Measurements from ENCODE around the gene ZNF513.

ZNF513 gene

DNA sequence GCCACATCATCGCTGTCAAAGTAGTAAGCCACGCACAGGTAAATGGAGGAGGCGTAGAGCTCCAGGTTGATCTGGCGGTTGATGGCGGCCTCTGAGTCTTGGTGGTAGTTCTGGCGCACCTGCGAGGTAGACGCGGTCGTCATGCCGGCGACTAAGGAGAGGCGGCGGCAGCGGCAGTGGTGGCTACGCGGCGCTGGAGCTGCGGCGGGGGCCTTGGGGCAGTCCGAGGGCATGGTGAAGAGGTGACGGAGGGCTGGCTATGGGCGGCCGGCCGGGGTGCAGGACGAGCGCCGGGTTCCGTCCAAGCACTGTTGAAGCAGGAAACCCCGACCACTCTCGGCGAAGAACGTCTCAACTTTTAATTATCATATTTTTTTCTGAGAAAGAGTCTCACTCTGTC is 12.7 kb upstream of the ZNF513 start:
- Histone ChIP-seq H3K36me3 (ENCODE audit: insufficient read depth, low read length) (peaks cover 11% of the 10 kb centered on the region), H3K4me3 (no peak overlapping the region)
- no peak for TF ChIP-seq POLR2AphosphoS5 (IDR thresholded peaks at IDR 0.05; ENCODE audit: borderline replicate concordance, low read depth, low read length)
- no peak for TF ChIP-seq EZH2 (IDR thresholded peaks at IDR 0.05)
- no peak for TF ChIP-seq FOXP2 (optimal IDR thresholded peaks at IDR 0.05; ENCODE audit: control extremely low read depth, extremely low read length, insufficient read depth)

DNA sequence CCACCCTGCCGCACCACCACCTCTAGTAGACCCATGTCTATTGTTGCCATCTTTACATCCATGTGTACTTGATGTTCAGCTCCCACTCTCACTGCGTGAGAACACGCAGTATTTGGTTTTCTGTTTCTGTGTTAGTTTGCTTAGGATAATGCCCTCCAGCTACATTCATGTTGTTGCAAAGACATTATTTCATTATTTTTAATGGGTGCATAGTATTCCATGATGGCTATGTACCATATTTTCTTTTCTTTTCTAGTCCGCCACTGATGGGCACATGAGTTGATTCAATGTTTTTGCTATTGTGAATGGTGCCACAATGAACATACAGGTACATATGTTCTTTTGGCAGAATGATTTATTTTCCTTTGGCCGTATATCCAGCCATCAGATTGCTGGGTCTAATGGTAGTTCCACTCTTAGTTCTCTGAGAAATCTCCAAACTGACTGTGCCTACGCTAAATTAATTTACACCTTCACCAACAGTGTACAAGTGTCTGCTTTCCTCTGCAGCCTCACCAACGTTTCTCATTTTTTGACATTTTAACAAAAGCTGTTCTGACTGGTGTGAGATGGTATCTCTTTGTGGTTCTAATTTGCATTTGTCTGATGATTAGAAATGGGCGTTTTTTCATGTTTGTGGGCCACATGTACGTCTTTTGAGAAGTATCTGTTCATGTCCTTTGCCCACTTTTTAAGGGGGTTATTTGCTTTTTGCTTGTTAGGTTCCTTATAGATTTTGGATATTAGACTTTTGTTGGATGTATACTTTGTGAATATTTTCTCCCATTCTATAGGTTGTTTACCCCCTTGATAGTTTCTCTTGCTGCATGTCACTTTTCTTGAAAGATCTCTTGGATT is 10.5 kb upstream of the ZNF513 start:
- H3K27ac ChIP-seq = no peak overlapping the region
- H3K9ac ChIP-seq (ENCODE audit: insufficient read length) = no peak overlapping the region
- no peak for DNase-seq (ENCODE audit: low read depth, low spot score)
- H3K36me3 ChIP-seq (ENCODE audit: insufficient read depth, low read length) = peaks cover 19% of the 10 kb centered on the region
- no peak overlapping the region for H3K4me3 ChIP-seq
- no peaks in the 10 kb centered on the region for H3K9me3 ChIP-seq (ENCODE audit: low read depth, low read length)
- TF ChIP-seq EZH2 (IDR thresholded peaks at IDR 0.05) (no peak), POLR2AphosphoS5 (IDR thresholded peaks at IDR 0.05; ENCODE audit: borderline replicate concordance, low read depth, low read length) (no peak), FOXP2 (optimal IDR thresholded peaks at IDR 0.05; ENCODE audit: control extremely low read depth, extremely low read length, insufficient read depth) (no peak)

More for the DNA sequence above, 12.7 kb upstream of the ZNF513 start:
- Histone ChIP-seq H3K9me3 (ENCODE audit: low read depth, low read length) (no peaks in the 10 kb centered on the region), H3K27ac (no peak overlapping the region), H3K9ac (ENCODE audit: insufficient read length) (no peak overlapping the region)
- DNase-seq (ENCODE audit: low read depth, low spot score) = no peak

DNA sequence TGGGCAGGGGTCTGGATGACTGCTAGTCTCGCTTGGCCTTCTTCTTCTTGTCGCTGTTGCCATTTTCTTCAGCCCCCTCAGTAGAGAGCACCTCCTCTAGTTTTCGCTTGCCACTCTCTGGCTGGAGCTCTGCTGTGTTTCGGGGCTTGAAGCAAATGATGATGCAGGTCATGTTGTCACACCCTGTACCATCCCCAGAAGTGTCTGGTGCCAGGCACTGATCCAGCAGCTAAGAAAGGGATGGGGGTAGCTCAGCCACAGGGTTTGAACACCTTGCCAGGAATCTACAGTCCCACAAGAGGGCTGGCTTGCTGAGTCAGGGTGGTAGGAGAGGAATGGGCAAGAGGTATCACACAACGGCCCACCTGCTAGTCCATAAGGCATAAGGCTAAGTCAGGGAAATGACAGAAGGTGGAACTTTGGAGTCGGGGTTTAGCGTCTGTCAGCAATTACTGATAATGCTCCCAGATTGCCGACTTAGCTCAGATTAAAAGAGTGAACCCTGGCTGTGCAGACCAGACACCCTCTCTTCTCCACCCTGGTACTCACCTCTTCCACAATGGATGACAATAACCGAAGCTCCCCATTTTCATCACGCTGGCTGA is 1.1 kb upstream of the ZNF513 start:
- DNase-seq (ENCODE audit: low read depth, low spot score) = no peak
- H3K9ac ChIP-seq (ENCODE audit: insufficient read length) = no peak overlapping the region
- peak overlapping the region; percentile 92 for H3K27ac ChIP-seq

DNA sequence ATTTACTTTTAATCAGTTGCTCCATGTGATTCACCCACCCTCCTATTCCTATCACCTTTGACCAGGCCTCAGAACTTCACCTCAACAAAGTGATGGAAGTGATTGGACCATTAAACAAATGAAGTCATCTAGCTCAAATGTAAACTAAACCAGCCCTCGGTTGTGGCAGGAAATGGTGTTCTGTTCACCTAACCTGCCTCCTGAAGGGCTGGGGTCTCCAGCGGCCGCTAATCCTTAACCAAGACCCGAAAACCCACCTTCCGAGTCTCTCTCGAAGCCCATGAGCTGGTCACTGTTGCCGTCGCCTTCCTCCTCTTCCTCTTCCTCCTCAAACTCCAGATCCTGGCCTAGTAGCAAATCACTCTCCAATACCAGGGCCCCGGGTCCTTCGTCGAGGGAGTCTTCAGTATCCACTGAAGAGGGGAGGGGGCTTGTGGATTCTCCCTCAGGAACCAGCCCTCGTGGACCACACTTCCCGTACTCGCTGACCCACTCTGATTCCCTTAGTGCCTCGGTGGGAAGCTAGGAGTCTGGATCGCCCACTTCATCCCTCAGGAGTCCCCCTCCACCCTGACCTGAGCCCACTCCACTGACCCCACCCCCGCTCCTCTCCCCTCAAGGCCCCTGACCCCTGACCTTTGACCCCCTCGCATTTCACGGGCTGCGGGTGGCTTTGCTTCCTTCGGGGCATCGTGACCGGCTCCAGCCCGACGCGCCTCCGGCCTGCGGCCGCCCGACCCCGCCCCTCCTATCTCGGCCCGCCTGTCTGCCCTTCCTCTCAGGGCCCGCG is 503 bp downstream of the ZNF513 start:
- no peaks in the 10 kb centered on the region for H3K9me3 ChIP-seq (ENCODE audit: low read depth, low read length)
- no peak for DNase-seq (ENCODE audit: low read depth, low spot score)
- H3K27ac ChIP-seq = peak overlapping the region; percentile 66
- peak overlapping the region; percentile 95 for H3K9ac ChIP-seq (ENCODE audit: insufficient read length)
- TF ChIP-seq FOXP2 (optimal IDR thresholded peaks at IDR 0.05; ENCODE audit: control extremely low read depth, extremely low read length, insufficient read depth) (no peak), EZH2 (IDR thresholded peaks at IDR 0.05) (no peak), POLR2AphosphoS5 (IDR thresholded peaks at IDR 0.05; ENCODE audit: borderline replicate concordance, low read depth, low read length) (no peak; the same call in 1 of the 2 replicates)
- peaks cover 74% of the 10 kb centered on the region for H3K36me3 ChIP-seq (ENCODE audit: insufficient read depth, low read length)
- peak overlapping the region; percentile 94 for H3K4me3 ChIP-seq

More for the DNA sequence above, 1.1 kb upstream of the ZNF513 start:
- Histone ChIP-seq H3K4me3 (no peak overlapping the region), H3K36me3 (ENCODE audit: insufficient read depth, low read length) (peaks cover 72% of the 10 kb centered on the region), H3K9me3 (ENCODE audit: low read depth, low read length) (no peaks in the 10 kb centered on the region)
- TF ChIP-seq EZH2 (IDR thresholded peaks at IDR 0.05) = no peak
- no peak for TF ChIP-seq POLR2AphosphoS5 (IDR thresholded peaks at IDR 0.05; ENCODE audit: borderline replicate concordance, low read depth, low read length)
- no peak for TF ChIP-seq FOXP2 (optimal IDR thresholded peaks at IDR 0.05; ENCODE audit: control extremely low read depth, extremely low read length, insufficient read depth)

DNA sequence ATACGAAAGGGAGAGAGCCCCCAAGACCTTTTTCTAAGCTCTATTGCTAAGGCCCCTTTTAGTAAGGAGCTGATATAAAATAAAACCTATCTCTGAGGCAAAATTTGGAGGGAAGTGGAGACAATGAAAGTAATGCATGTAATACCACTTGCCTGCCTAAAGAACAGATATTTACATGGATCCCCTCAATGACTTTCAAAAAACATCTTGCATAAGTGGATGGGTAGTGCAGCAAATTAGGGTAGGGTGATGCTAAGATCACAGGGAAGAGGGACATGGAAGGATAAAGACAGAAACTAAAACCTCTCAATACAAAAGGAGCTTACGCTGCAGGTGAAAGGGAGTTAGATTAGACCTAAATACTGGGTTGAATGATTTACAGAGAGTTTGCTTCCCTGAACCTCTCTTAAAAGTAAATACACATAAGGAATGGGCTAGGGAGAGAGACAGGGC is 1.1 kb downstream of the ZNF513 start:
- peak overlapping the region; percentile 66 for H3K27ac ChIP-seq
- TF ChIP-seq FOXP2 (optimal IDR thresholded peaks at IDR 0.05; ENCODE audit: control extremely low read depth, extremely low read length, insufficient read depth) (no peak), POLR2AphosphoS5 (IDR thresholded peaks at IDR 0.05; ENCODE audit: borderline replicate concordance, low read depth, low read length) (no peak), EZH2 (IDR thresholded peaks at IDR 0.05) (no peak)
- H3K9ac ChIP-seq (ENCODE audit: insufficient read length) = peak overlapping the region; percentile 95
- H3K9me3 ChIP-seq (ENCODE audit: low read depth, low read length) = no peaks in the 10 kb centered on the region
- DNase-seq (ENCODE audit: low read depth, low spot score) = no peak
- H3K4me3 ChIP-seq = peak overlapping the region; percentile 94
- peaks cover 74% of the 10 kb centered on the region for H3K36me3 ChIP-seq (ENCODE audit: insufficient read depth, low read length)

DNA sequence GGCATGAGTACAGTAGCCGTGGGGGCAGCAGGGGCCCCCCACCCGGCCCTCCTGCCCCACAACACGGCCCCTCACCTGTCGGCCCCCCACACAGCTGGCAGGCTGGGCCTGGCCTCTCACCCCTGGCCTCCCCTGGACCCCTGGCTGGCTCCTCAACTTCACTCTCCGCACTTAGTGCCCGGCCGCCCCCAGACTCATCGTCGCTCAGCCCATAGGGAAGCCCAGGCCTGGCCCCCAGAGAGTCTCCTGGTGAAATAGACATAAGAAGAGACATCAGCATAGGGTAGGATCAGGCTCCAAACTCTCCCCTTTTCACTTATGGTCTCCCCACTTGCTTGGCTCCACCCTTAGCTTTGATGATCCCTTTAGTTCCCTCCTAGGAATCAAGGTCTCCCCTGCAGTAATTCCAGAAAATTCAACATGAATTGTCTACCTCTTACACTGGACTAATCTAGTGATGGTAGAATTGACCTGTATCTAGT is 1.7 kb downstream of the ZNF513 start:
- DNase-seq (ENCODE audit: low read depth, low spot score) = no peak
- Histone ChIP-seq H3K27ac (peak overlapping the region; percentile 66), H3K4me3 (peak overlapping the region; percentile 94), H3K9ac (ENCODE audit: insufficient read length) (peak overlapping the region; percentile 95), H3K36me3 (ENCODE audit: insufficient read depth, low read length) (peaks cover 74% of the 10 kb centered on the region), H3K9me3 (ENCODE audit: low read depth, low read length) (no peaks in the 10 kb centered on the region)
- TF ChIP-seq EZH2 (IDR thresholded peaks at IDR 0.05) (no peak), POLR2AphosphoS5 (IDR thresholded peaks at IDR 0.05; ENCODE audit: borderline replicate concordance, low read depth, low read length) (no peak; the same call in 1 of the 2 replicates), FOXP2 (optimal IDR thresholded peaks at IDR 0.05; ENCODE audit: control extremely low read depth, extremely low read length, insufficient read depth) (no peak)

DNA sequence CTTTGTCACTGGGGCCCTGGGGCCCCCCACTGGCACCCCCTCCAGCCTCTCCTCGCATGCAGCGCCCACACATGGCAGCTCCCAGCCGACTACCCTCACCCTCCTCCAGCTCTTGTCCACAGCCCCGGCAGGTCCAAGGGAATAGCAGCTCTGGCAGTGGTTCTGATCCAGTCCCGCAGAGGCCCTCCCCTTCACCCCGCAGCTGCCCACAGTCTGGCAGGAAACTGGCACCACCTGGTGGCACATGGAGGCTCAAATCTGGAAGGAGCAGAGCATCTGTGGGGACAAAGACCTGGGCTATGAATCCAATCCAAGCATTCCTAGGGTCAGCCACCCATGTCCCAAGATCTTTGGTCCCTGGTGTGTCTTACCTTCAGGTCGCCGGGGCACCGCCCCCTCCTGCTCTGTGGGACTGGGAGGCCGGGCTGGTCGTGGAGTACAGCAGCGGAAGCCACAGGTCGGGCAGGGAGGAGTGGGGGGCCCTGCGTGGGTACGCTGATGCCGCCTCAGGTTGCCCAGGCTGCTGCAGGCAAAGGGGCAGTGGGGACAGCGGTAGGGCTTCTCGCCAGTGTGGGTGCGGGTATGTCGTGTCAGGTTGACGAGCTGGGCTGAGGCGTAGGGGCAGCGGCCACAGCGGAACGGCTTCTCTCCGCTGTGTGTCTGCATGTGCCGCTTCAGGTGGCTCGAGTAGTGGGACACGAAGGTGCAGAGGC is 2.3 kb downstream of the ZNF513 start:
- peaks cover 74% of the 10 kb centered on the region for H3K36me3 ChIP-seq (ENCODE audit: insufficient read depth, low read length)
- no peaks in the 10 kb centered on the region for H3K9me3 ChIP-seq (ENCODE audit: low read depth, low read length)
- no peak overlapping the region for H3K4me3 ChIP-seq
- DNase-seq (ENCODE audit: low read depth, low spot score) = no peak
- TF ChIP-seq POLR2AphosphoS5 (IDR thresholded peaks at IDR 0.05; ENCODE audit: borderline replicate concordance, low read depth, low read length) = no peak; the same call in 1 of the 2 replicates
- TF ChIP-seq EZH2 (IDR thresholded peaks at IDR 0.05) = no peak
- TF ChIP-seq FOXP2 (optimal IDR thresholded peaks at IDR 0.05; ENCODE audit: control extremely low read depth, extremely low read length, insufficient read depth) = no peak
- peak overlapping the region; percentile 13; the same call in 1 of the 2 replicates for H3K27ac ChIP-seq
- no peak overlapping the region for H3K9ac ChIP-seq (ENCODE audit: insufficient read length)
